Peyer's patch (tissue), 4 donors: ENCODE measurements around the gene OVAAL. TPM values are rescaled to one million over a fixed set of nuclear protein-coding genes. Genes with fewer than 3 reads are reported as not detected.

ENCODE experiments used
- DNase-seq, 3 donors: peaks; one replicate each; pipeline ENCODE4 v3.0.0-alpha.2; 2017 to 2019
- H3K27ac ChIP-seq, 4 donors: fragments of 200-600 bp; sonication (generic); one replicate each; pipeline ENCODE4 v1.5.1; 2016 to 2019
- H3K27me3 ChIP-seq, 2 donors: fragments of 200-600 bp; sonication (generic); one replicate each; pipeline ENCODE4 v1.5.1; 2019
- H3K36me3 ChIP-seq, 3 donors: fragments of 200-600 bp; sonication (generic); one replicate each; pipeline ENCODE4 v1.5.1; 2016 to 2019
- H3K4me1 ChIP-seq, 4 donors: fragments of 200-600 bp; sonication (generic); one replicate each; pipeline ENCODE4 v1.5.1; 2016 to 2019
- H3K4me3 ChIP-seq, 4 donors: fragments of 200-600 bp; sonication (generic); 1 replicate in 3 of 4; 2 replicates in 1 of 4; pipeline ENCODE4 v1.5.1; 2016 to 2019; ENCODE audit warnings: mild to moderate bottlenecking in 1 of 4
- H3K9me3 ChIP-seq, 4 donors: fragments of 200-600 bp; sonication (generic); one replicate each; pipeline ENCODE4 v1.5.1; 2016 to 2019; ENCODE audit warnings: mild to moderate bottlenecking in 1 of 4
- CTCF ChIP-seq, 6 experiments: fragments of 450-650 bp in 4 of 6; fragments of 200-600 bp in 2 of 6; sonication (generic) in 1 of 6; IDR thresholded peaks; one replicate each; pipeline ENCODE4 v1.5.1; 2017 to 2019; ENCODE audit warnings: antibody characterized with exemption in 6 of 6, mild to moderate bottlenecking in 3 of 6, moderate library complexity in 1 of 6
- POLR2A ChIP-seq, 2 donors: fragments of 450-650 bp; IDR thresholded peaks; one replicate each; pipeline ENCODE4 v1.5.1; 2017; ENCODE audit warnings: antibody characterized with exemption in 2 of 2, mild to moderate bottlenecking in 2 of 2, moderate library complexity in 2 of 2
- total RNA-seq, 4 donors: library from RNA; depleted of rRNA; stranded (reverse); fragments of >200 nt; gene quantifications; one replicate each; pipeline ENCODE4 v1.1.0, GENCODE V29; 2016

The OVAAL gene
- total RNA-seq, 4 donors from 2014 or later = not detected

GRCh38 chr1:180521474-180522212 is 37.1 kb upstream of the OVAAL start:
- DNase-seq = no peak
- Histone ChIP-seq H3K27ac (no peak overlapping the region), H3K4me3 (no peak overlapping the region), H3K36me3 (no peaks in the 10 kb centered on the region), H3K27me3 (no peaks in the 10 kb centered on the region), H3K9me3 (no peaks in the 10 kb centered on the region), H3K4me1 (no peaks in the 10 kb centered on the region)
- TF ChIP-seq POLR2A (IDR thresholded peaks at IDR 0.05) = no peak
- no peak for TF ChIP-seq CTCF (IDR thresholded peaks at IDR 0.05)

- TF ChIP-seq CTCF (IDR thresholded peaks at IDR 0.05) = no peak
- no peak for TF ChIP-seq POLR2A (IDR thresholded peaks at IDR 0.05)
- Histone ChIP-seq H3K27me3 (no peaks in the 10 kb centered on the region), H3K36me3 (no peaks in the 10 kb centered on the region), H3K4me3 (no peak overlapping the region), H3K27ac (no peak overlapping the region), H3K9me3 (no peaks in the 10 kb centered on the region), H3K4me1 (no peaks in the 10 kb centered on the region)
- DNase-seq = no peak
Measured at GRCh38 chr1:180522213-180522515, 36.6 kb upstream of the OVAAL start.

- no peak for TF ChIP-seq CTCF (IDR thresholded peaks at IDR 0.05)
- no peak for TF ChIP-seq POLR2A (IDR thresholded peaks at IDR 0.05)
- Histone ChIP-seq H3K4me1 (no peaks in the 10 kb centered on the region), H3K36me3 (no peaks in the 10 kb centered on the region)
Measured at GRCh38 chr1:180524160-180524914, 34.4 kb upstream of the OVAAL start.

GRCh38 chr1:180524915-180525714 is 33.6 kb upstream of the OVAAL start:
- Histone ChIP-seq H3K9me3 (no peaks in the 10 kb centered on the region), H3K27ac (no peak overlapping the region), H3K4me3 (no peak overlapping the region), H3K4me1 (no peaks in the 10 kb centered on the region), H3K27me3 (no peaks in the 10 kb centered on the region), H3K36me3 (no peaks in the 10 kb centered on the region)
- no peak for TF ChIP-seq POLR2A (IDR thresholded peaks at IDR 0.05)
- no peak for TF ChIP-seq CTCF (IDR thresholded peaks at IDR 0.05)
- DNase-seq = no peak

More at GRCh38 chr1:180524160-180524914, 34.4 kb upstream of the OVAAL start:
- H3K27ac ChIP-seq = no peak overlapping the region
- H3K4me3 ChIP-seq = no peak overlapping the region
- no peak for DNase-seq
- H3K27me3 ChIP-seq = no peaks in the 10 kb centered on the region
- H3K9me3 ChIP-seq = no peaks in the 10 kb centered on the region

GRCh38 chr1:180525715-180526039 is 33.1 kb upstream of the OVAAL start:
- no peaks in the 10 kb centered on the region for H3K4me1 ChIP-seq
- DNase-seq = no peak
- no peak overlapping the region for H3K4me3 ChIP-seq
- TF ChIP-seq CTCF (IDR thresholded peaks at IDR 0.05) (no peak), POLR2A (IDR thresholded peaks at IDR 0.05) (no peak)
- no peaks in the 10 kb centered on the region for H3K27me3 ChIP-seq
- no peaks in the 10 kb centered on the region for H3K9me3 ChIP-seq
- H3K36me3 ChIP-seq = no peaks in the 10 kb centered on the region
- H3K27ac ChIP-seq = no peak overlapping the region
